Measurements from ENCODE around the gene GPRIN1. TPM values are rescaled to one million over a fixed set of nuclear protein-coding genes. Genes with fewer than 3 reads are reported as not detected.

The GPRIN1 gene
- polyA plus RNA-seq, 1 of the 3 experiments (the other 2 are of a cell fraction), result 6.6 TPM

DNA sequence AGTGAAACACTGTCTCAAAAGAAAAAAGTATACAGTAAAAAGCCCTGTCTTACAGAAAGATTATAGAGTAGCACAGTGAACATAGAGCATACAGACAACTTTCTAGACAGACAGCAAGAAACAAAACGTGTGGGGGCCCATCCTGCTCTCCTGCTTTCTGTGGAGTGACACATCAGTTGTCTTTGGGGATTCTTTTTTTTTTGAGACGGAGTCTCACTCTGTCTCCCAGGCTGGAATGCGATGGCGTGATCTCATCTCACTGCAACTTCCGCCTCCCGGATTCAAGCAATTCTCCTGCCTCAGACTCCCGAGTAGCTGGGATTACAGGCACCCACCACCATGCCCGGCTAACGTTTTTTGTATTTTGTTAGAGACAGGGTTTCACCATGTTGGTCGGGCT lies 46.0 kb downstream of the GPRIN1 start:
- Histone ChIP-seq H3K27me3 (ENCODE audit: insufficient read depth) (no peaks in the 10 kb centered on the region), H3K4me2 (no peak overlapping the region), H3F3A (replicated peaks; ENCODE audit: insufficient read depth) (no peaks in the 10 kb centered on the region), H3K36me3 (replicated peaks in 1 of 2; ENCODE audit: control insufficient read depth in 1 of 2, insufficient read depth in 2 of 2, low read length in 1 of 2) (no peaks in the 10 kb centered on the region), H3K9me2 (no peaks in the 10 kb centered on the region), H3K79me2 (ENCODE audit: insufficient read depth) (no peaks in the 10 kb centered on the region), H3K27ac (ENCODE audit: low read depth in 2 of 2, low read length in 1 of 2) (no peak overlapping the region), H3K4me1 (ENCODE audit: control insufficient read depth in 1 of 2, insufficient read depth in 2 of 2, low read depth in 1 of 2, low read length in 1 of 2) (no peaks in the 10 kb centered on the region), H4K20me1 (ENCODE audit: insufficient read depth) (no peaks in the 10 kb centered on the region), H3K9me3 (no peaks in the 10 kb centered on the region), H3K9ac (no peak overlapping the region), H3K4me3 (ENCODE audit: low read depth in 2 of 2, low read length in 1 of 2) (no peak overlapping the region), H2AFZ (ENCODE audit: low read depth) (no peak overlapping the region)
- TF ChIP-seq, protein P1, sequence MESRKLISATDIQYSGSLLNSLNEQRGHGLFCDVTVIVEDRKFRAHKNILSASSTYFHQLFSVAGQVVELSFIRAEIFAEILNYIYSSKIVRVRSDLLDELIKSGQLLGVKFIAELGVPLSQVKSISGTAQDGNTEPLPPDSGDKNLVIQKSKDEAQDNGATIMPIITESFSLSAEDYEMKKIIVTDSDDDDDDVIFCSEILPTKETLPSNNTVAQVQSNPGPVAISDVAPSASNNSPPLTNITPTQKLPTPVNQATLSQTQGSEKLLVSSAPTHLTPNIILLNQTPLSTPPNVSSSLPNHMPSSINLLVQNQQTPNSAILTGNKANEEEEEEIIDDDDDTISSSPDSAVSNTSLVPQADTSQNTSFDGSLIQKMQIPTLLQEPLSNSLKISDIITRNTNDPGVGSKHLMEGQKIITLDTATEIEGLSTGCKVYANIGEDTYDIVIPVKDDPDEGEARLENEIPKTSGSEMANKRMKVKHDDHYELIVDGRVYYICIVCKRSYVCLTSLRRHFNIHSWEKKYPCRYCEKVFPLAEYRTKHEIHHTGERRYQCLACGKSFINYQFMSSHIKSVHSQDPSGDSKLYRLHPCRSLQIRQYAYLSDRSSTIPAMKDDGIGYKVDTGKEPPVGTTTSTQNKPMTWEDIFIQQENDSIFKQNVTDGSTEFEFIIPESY (IDR thresholded peaks at IDR 0.05; ENCODE audit: borderline replicate concordance, low read depth), result no peak
- TF ChIP-seq, protein P2, sequence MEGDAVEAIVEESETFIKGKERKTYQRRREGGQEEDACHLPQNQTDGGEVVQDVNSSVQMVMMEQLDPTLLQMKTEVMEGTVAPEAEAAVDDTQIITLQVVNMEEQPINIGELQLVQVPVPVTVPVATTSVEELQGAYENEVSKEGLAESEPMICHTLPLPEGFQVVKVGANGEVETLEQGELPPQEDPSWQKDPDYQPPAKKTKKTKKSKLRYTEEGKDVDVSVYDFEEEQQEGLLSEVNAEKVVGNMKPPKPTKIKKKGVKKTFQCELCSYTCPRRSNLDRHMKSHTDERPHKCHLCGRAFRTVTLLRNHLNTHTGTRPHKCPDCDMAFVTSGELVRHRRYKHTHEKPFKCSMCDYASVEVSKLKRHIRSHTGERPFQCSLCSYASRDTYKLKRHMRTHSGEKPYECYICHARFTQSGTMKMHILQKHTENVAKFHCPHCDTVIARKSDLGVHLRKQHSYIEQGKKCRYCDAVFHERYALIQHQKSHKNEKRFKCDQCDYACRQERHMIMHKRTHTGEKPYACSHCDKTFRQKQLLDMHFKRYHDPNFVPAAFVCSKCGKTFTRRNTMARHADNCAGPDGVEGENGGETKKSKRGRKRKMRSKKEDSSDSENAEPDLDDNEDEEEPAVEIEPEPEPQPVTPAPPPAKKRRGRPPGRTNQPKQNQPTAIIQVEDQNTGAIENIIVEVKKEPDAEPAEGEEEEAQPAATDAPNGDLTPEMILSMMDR (IDR thresholded peaks at IDR 0.05), result no peak
- no peak for TF ChIP-seq TEAD4 (IDR thresholded peaks at IDR 0.05; ENCODE audit: borderline replicate concordance, insufficient read depth)
- TF ChIP-seq FOSL2 (IDR thresholded peaks at IDR 0.05; ENCODE audit: borderline replicate concordance, low read depth), result no peak
- no peak for TF ChIP-seq TCF12 (IDR thresholded peaks at IDR 0.05)
- POLR2A ChIA-PET, result no interaction called here
- CTCF ChIA-PET, result interaction anchor here (2.3 kb wide), 1 partner anchor 9 kb away, joined by 11 read pairs; no protein-coding TSS in a partner anchor
- DNase-seq, result no peak
- WGBS (ENCODE audit: low lambda C conversion rate), result 73% methylated on average over 10 of the region's 10 CpGs

DNA sequence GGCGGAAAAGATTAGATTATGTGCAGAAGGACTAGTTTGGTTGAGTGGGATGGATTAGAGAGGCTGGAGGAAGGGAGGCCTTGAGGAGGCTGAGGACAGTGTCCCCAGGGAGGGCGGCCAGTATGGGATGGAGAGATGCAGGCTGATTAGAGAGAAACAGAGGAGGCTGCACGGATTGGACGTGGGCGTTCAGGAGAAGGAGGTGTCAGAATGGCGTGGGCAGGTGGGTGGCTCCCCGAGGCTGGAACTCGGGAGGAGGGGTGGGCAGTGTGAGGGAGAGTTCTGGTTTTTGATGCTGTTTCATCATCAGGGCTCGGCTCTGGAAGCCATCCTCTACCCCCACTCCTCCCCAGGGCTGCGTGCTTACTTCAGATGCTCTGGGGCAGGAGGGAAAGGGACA lies 47.8 kb downstream of the GPRIN1 start:
- ChIA-PET CTCF (interaction anchor here (0.8 to 2.3 kb wide), 3 partner anchors 11 to 85 kb away, joined by 3 to 11 read pairs (median 3); partner anchors contain the start of gene TSPAN17), POLR2A (no interaction called here)
- no peaks in the 10 kb centered on the region for H3K9me2 ChIP-seq
- DNase-seq, result no peak
- no peaks in the 10 kb centered on the region for H3K36me3 ChIP-seq (replicated peaks in 1 of 2; ENCODE audit: control insufficient read depth in 1 of 2, insufficient read depth in 2 of 2, low read length in 1 of 2)
- 49% methylated on average over 10 of the region's 10 CpGs for WGBS (ENCODE audit: low lambda C conversion rate)
- no peak overlapping the region for H3K4me2 ChIP-seq
- H4K20me1 ChIP-seq (ENCODE audit: insufficient read depth), result no peaks in the 10 kb centered on the region
- TF ChIP-seq SIN3A (IDR thresholded peaks at IDR 0.05; ENCODE audit: borderline replicate concordance, low read depth, low read length), result no peak
- TF ChIP-seq POLR2AphosphoS5 (IDR thresholded peaks at IDR 0.05; ENCODE audit: low read depth, low read length), result no peak
- TF ChIP-seq, protein P1 (IDR thresholded peaks at IDR 0.05; ENCODE audit: borderline replicate concordance, low read depth), result no peak
- TF ChIP-seq FOSL2 (IDR thresholded peaks at IDR 0.05; ENCODE audit: borderline replicate concordance, low read depth), result no peak
- no peak for TF ChIP-seq EZH2phosphoT487 (IDR thresholded peaks at IDR 0.05; ENCODE audit: borderline replicate concordance, low read depth)
- TF ChIP-seq TEAD4 (IDR thresholded peaks at IDR 0.05; ENCODE audit: borderline replicate concordance, insufficient read depth), result no peak
- TF ChIP-seq, protein P3, sequence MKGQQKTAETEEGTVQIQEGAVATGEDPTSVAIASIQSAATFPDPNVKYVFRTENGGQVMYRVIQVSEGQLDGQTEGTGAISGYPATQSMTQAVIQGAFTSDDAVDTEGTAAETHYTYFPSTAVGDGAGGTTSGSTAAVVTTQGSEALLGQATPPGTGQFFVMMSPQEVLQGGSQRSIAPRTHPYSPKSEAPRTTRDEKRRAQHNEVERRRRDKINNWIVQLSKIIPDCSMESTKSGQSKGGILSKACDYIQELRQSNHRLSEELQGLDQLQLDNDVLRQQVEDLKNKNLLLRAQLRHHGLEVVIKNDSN (IDR thresholded peaks at IDR 0.05; ENCODE audit: borderline replicate concordance, low read depth), result no peak
- TF ChIP-seq ELF1 (IDR thresholded peaks at IDR 0.05), result no peak
- no peak overlapping the region for H3K4me3 ChIP-seq (ENCODE audit: low read depth in 2 of 2, low read length in 1 of 2)
- no peaks in the 10 kb centered on the region for H3F3A ChIP-seq (replicated peaks; ENCODE audit: insufficient read depth)
- H3K4me1 ChIP-seq (ENCODE audit: control insufficient read depth in 1 of 2, insufficient read depth in 2 of 2, low read depth in 1 of 2, low read length in 1 of 2), result no peaks in the 10 kb centered on the region
- H3K79me2 ChIP-seq (ENCODE audit: insufficient read depth), result no peaks in the 10 kb centered on the region
- no peak overlapping the region for H3K27ac ChIP-seq (ENCODE audit: low read depth in 2 of 2, low read length in 1 of 2)
- H3K27me3 ChIP-seq (ENCODE audit: insufficient read depth), result no peaks in the 10 kb centered on the region
- H2AFZ ChIP-seq (ENCODE audit: low read depth), result no peak overlapping the region
- no peaks in the 10 kb centered on the region for H3K9me3 ChIP-seq
- no peak overlapping the region for H3K9ac ChIP-seq
